ENCODE measurements around the gene SLC25A1. TPM values are rescaled to one million over a fixed set of nuclear protein-coding genes. Genes with fewer than 3 reads are reported as not detected.

Gene SLC25A1
- total and polyA plus RNA-seq, 2 experiments from 2014 or later = 141 to 242 TPM

DNA sequence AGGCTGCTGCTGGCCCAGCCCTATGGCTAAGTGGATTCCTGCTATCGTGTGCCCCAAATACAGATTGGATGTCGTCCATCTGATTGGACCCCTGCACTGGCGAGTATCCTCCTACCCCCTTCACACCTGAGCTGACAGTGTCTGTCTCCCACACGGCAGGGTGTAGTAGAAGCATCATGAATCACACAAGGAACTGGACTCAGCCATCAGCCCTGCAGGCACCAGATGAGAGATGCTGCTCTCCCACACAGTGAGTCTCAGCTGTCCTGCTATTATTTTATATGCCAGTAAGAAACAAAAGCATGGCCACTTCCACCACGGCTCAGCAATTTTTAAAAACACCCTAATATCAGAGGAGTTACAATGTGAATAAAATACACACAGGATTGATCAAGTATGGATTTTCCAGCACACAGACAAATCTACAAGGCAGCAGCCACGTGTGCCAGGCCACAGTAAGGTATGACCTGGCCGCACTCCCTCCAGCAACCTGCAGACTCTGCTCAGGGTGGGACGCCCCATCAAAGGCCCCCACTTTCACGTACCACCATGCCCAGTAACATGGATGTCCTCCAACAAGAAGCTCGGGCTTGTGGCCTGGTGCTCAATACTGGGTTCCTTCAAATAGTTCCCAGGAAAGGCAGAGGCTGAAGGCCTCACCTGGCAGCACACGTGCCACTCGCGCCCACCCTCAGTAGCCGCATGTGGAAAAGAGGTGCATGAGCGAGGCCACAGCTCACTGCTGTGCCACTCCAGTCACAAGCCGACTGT, 16.4 kb upstream of the SLC25A1 start:
- no peak for ATAC-seq
- H3K27ac ChIP-seq (ENCODE audit: low read depth) = no peak overlapping the region
- H3K4me2 ChIP-seq = no peak overlapping the region
- H3K27me3 ChIP-seq (ENCODE audit: insufficient read depth) = no peaks in the 10 kb centered on the region
- no peak overlapping the region for H3K4me3 ChIP-seq
- no peaks in the 10 kb centered on the region for H3K4me1 ChIP-seq (ENCODE audit: insufficient read depth)
- peaks cover 43% of the 10 kb centered on the region for H3K36me3 Mint-ChIP-seq (ENCODE audit: low read depth)
- no peaks in the 10 kb centered on the region for H3F3A ChIP-seq (replicated peaks; ENCODE audit: low read depth)
- H4K20me1 ChIP-seq (replicated peaks; ENCODE audit: insufficient read depth) = no peaks in the 10 kb centered on the region
- DNase-seq (ENCODE audit: low spot score) = no peak
- no peak overlapping the region for H3K27ac Mint-ChIP-seq
- H3K79me2 ChIP-seq (replicated peaks; ENCODE audit: insufficient read depth) = no peaks in the 10 kb centered on the region
- TF ChIP-seq STAT1 (IDR thresholded peaks at IDR 0.05; ENCODE audit: unreplicated experiment) (no peak), NANOG (IDR thresholded peaks at IDR 0.05; ENCODE audit: borderline replicate concordance) (no peak), ETS1 (IDR thresholded peaks at IDR 0.05) (no peak), ZNF114 (CRISPR knock-in tag; IDR thresholded peaks at IDR 0.05) (no peak), POLR2AphosphoS5 (IDR thresholded peaks at IDR 0.05; ENCODE audit: low read depth) (no peak)
- H3K4me3 Mint-ChIP-seq = no peak overlapping the region; the same call in 2 of the 3 replicates
- H3K9me3 Mint-ChIP-seq = no peaks in the 10 kb centered on the region; the same call in 2 of the 3 replicates
- no peak overlapping the region for H2AFZ ChIP-seq
- peaks cover 7% of the 10 kb centered on the region for H3K4me1 Mint-ChIP-seq
- H3K36me3 ChIP-seq (ENCODE audit: insufficient read depth) = 0 out of 2 replicates have a peak, but pooled peaks cover 7% of the 10 kb centered on the region
- H3K9me2 ChIP-seq (ENCODE audit: insufficient read depth) = no peaks in the 10 kb centered on the region
- H3K27me3 Mint-ChIP-seq (ENCODE audit: insufficient read depth, low read depth, poor library complexity) = peaks cover 6% of the 10 kb centered on the region

GRCh38 chr22:19193879-19194278, 15.3 kb upstream of the SLC25A1 start:
- peaks cover 5% of the 10 kb centered on the region for H3K27me3 Mint-ChIP-seq (ENCODE audit: insufficient read depth, low read depth, poor library complexity)
- DNase-seq (ENCODE audit: low spot score) = no peak
- Histone ChIP-seq H3K27ac (ENCODE audit: low read depth) (no peak overlapping the region), H3K4me3 (no peak overlapping the region), H3K9me2 (ENCODE audit: insufficient read depth) (no peaks in the 10 kb centered on the region), H3K4me2 (no peak overlapping the region), H3K79me2 (replicated peaks; ENCODE audit: insufficient read depth) (no peaks in the 10 kb centered on the region), H4K20me1 (replicated peaks; ENCODE audit: insufficient read depth) (0 out of 2 replicates have a peak, but pooled peaks cover 3% of the 10 kb centered on the region), H2AFZ (no peak overlapping the region), H3K27me3 (ENCODE audit: insufficient read depth) (no peaks in the 10 kb centered on the region), H3F3A (replicated peaks; ENCODE audit: low read depth) (no peaks in the 10 kb centered on the region), H3K36me3 (ENCODE audit: insufficient read depth) (0 out of 2 replicates have a peak, but pooled peaks cover 7% of the 10 kb centered on the region), H3K4me1 (ENCODE audit: insufficient read depth) (no peaks in the 10 kb centered on the region)
- TF ChIP-seq, protein P1, sequence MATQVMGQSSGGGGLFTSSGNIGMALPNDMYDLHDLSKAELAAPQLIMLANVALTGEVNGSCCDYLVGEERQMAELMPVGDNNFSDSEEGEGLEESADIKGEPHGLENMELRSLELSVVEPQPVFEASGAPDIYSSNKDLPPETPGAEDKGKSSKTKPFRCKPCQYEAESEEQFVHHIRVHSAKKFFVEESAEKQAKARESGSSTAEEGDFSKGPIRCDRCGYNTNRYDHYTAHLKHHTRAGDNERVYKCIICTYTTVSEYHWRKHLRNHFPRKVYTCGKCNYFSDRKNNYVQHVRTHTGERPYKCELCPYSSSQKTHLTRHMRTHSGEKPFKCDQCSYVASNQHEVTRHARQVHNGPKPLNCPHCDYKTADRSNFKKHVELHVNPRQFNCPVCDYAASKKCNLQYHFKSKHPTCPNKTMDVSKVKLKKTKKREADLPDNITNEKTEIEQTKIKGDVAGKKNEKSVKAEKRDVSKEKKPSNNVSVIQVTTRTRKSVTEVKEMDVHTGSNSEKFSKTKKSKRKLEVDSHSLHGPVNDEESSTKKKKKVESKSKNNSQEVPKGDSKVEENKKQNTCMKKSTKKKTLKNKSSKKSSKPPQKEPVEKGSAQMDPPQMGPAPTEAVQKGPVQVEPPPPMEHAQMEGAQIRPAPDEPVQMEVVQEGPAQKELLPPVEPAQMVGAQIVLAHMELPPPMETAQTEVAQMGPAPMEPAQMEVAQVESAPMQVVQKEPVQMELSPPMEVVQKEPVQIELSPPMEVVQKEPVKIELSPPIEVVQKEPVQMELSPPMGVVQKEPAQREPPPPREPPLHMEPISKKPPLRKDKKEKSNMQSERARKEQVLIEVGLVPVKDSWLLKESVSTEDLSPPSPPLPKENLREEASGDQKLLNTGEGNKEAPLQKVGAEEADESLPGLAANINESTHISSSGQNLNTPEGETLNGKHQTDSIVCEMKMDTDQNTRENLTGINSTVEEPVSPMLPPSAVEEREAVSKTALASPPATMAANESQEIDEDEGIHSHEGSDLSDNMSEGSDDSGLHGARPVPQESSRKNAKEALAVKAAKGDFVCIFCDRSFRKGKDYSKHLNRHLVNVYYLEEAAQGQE (IDR thresholded peaks at IDR 0.05; ENCODE audit: unreplicated experiment) = no peak
- TF ChIP-seq NANOG (IDR thresholded peaks at IDR 0.05; ENCODE audit: borderline replicate concordance) = no peak
- H3K4me1 Mint-ChIP-seq = peaks cover 7% of the 10 kb centered on the region
- H3K36me3 Mint-ChIP-seq (ENCODE audit: low read depth) = peaks cover 46% of the 10 kb centered on the region
- ATAC-seq = no peak
- H3K4me3 Mint-ChIP-seq = no peak overlapping the region
- no peak overlapping the region for H3K27ac Mint-ChIP-seq
- H3K9me3 Mint-ChIP-seq = no peaks in the 10 kb centered on the region; the same call in 2 of the 3 replicates

Measured in GM23338 (cell line).